ENCODE measurements around the gene C1orf35. TPM values are rescaled to one million over a fixed set of nuclear protein-coding genes. Genes with fewer than 3 reads are reported as not detected.

Gene C1orf35
- total RNA-seq, 1 experiment from 2014 or later = 63.3 TPM

DNA sequence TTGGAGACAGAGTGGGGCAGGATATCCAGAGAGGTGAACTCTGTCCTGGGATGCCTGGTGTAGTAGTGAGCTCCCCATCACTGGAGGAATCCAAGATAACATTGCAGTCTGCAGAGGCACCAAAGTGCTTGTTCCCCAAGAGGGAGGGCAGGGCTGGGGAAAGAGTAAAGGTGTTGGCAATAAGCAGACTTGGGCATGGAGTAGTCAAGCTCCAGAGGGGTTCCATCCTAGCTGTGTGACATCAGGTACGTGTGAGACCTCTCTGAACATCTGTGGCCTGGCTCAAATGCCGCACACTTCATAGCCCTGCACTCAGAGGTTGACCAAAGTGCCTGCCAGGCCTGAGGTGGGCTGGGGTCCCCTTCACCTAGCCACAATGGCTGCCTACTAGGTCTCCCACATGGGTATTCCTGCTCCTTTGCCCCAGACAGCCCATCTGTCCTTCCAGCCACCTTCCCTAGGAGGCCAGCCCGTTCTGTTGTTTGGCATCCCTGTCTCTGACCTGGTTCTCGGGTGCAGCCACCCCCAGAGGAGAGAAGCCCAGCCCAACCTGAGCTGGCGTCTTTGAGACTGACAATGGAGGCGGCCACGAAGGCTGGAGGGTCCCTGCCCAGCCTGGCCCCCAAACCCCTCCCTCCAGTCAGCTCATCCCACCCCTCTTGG lies 23.4 kb downstream of the C1orf35 start:
- H3K79me2 ChIP-seq (ENCODE audit: low read length) = peaks cover 57% of the 10 kb centered on the region
- POLR2A ChIA-PET (ENCODE audit: unreplicated experiment) = no interaction called here
- CTCF ChIA-PET = no interaction called here

DNA sequence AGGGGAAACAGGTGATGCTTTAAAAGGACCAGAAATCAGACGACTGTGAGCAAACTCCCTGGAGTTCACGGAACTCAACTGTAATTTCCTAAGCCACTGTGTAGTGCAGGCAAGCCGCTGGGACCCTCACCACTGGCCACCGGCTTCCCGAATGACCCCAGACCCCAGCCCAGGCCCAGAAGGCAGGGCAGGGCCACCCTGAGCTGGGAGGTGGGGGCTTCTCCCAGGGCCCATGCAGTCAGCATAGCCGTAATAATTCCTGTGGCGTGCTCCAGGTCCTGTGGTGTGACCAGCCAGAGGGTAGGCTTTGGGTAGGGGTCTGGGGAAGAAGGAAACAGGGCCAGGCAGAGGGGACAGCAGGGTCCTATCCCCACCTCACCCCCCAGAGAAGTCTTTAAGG lies 24.1 kb downstream of the C1orf35 start:
- ATAC-seq = no peak
- H4K20me1 ChIP-seq (ENCODE audit: low read length) = peaks cover 11% of the 10 kb centered on the region
- intact Hi-C loops (cut with micrococcal nuclease) = no loop called here

More for the DNA sequence above, 23.4 kb downstream of the C1orf35 start:
- H3K27ac ChIP-seq (ENCODE audit: low read length) = no peak overlapping the region
- no TSS peak for BruUV-seq (replicated peaks)
- H3K9me3 ChIP-seq (ENCODE audit: low read length) = no peaks in the 10 kb centered on the region
- intact Hi-C loops (cut with micrococcal nuclease) = loop anchor here (10.0 kb wide), 1 partner anchor 315 kb away; no protein-coding TSS in a partner anchor
- H3K27me3 ChIP-seq (ENCODE audit: low read length) = no peaks in the 10 kb centered on the region
- H4K20me1 ChIP-seq (ENCODE audit: low read length) = peaks cover 18% of the 10 kb centered on the region
- DNase-seq (no peak), ATAC-seq (no peak)
- H2AFZ ChIP-seq (ENCODE audit: low read length) = no peak overlapping the region
- H3K9ac ChIP-seq (ENCODE audit: low read length) = no peak overlapping the region
- TF ChIP-seq EZH2phosphoT487 (IDR thresholded peaks at IDR 0.05; ENCODE audit: borderline replicate concordance, low read length) (no peak), EZH2 (IDR thresholded peaks at IDR 0.05; ENCODE audit: low read length, unreplicated experiment) (no peak)
- TF ChIP-seq, protein P1, sequence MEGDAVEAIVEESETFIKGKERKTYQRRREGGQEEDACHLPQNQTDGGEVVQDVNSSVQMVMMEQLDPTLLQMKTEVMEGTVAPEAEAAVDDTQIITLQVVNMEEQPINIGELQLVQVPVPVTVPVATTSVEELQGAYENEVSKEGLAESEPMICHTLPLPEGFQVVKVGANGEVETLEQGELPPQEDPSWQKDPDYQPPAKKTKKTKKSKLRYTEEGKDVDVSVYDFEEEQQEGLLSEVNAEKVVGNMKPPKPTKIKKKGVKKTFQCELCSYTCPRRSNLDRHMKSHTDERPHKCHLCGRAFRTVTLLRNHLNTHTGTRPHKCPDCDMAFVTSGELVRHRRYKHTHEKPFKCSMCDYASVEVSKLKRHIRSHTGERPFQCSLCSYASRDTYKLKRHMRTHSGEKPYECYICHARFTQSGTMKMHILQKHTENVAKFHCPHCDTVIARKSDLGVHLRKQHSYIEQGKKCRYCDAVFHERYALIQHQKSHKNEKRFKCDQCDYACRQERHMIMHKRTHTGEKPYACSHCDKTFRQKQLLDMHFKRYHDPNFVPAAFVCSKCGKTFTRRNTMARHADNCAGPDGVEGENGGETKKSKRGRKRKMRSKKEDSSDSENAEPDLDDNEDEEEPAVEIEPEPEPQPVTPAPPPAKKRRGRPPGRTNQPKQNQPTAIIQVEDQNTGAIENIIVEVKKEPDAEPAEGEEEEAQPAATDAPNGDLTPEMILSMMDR (conservative IDR thresholded peaks at IDR 0.05; ENCODE audit: low read depth, low read length) = no peak
- H3K9me2 ChIP-seq (replicated peaks; ENCODE audit: low read length) = no peaks in the 10 kb centered on the region
- H3K4me3 ChIP-seq (ENCODE audit: low read length) = no peak overlapping the region
- H3K4me2 ChIP-seq (ENCODE audit: low read length) = no peak overlapping the region
- H3K36me3 ChIP-seq (ENCODE audit: low read depth, low read length) = peaks cover 9% of the 10 kb centered on the region; the same call in 1 of the 2 replicates
- peaks cover 11% of the 10 kb centered on the region for H3K4me1 ChIP-seq (ENCODE audit: insufficient read depth, low read length)
- no peaks in the 10 kb centered on the region for H3F3A ChIP-seq (ENCODE audit: low read length, unreplicated experiment)

More for the DNA sequence above, 24.1 kb downstream of the C1orf35 start:
- H3K79me2 ChIP-seq (ENCODE audit: low read length) = peaks cover 50% of the 10 kb centered on the region
- no peak overlapping the region for H3K4me2 ChIP-seq (ENCODE audit: low read length)
- TF ChIP-seq EZH2phosphoT487 (IDR thresholded peaks at IDR 0.05; ENCODE audit: borderline replicate concordance, low read length) (no peak), EZH2 (IDR thresholded peaks at IDR 0.05; ENCODE audit: low read length, unreplicated experiment) (no peak)
- TF ChIP-seq, protein P1 (conservative IDR thresholded peaks at IDR 0.05; ENCODE audit: low read depth, low read length) = no peak
- DNase-seq = no peak
- no peak overlapping the region for H3K9ac ChIP-seq (ENCODE audit: low read length)
- no peak overlapping the region for H3K27ac ChIP-seq (ENCODE audit: low read length)
- no peaks in the 10 kb centered on the region for H3K9me2 ChIP-seq (replicated peaks; ENCODE audit: low read length)
- ChIA-PET CTCF (no interaction called here), POLR2A (ENCODE audit: unreplicated experiment) (no interaction called here)
- peaks cover 7% of the 10 kb centered on the region; the same call in 1 of the 2 replicates for H3K4me1 ChIP-seq (ENCODE audit: insufficient read depth, low read length)
- H3K36me3 ChIP-seq (ENCODE audit: low read depth, low read length) = 0 out of 2 replicates have a peak, but pooled peaks cover 7% of the 10 kb centered on the region
- BruUV-seq (replicated peaks) = no TSS peak
- H3K27me3 ChIP-seq (ENCODE audit: low read length) = no peaks in the 10 kb centered on the region
- H3K4me3 ChIP-seq (ENCODE audit: low read length) = no peak overlapping the region
- no peaks in the 10 kb centered on the region for H3K9me3 ChIP-seq (ENCODE audit: low read length)
- no peaks in the 10 kb centered on the region for H3F3A ChIP-seq (ENCODE audit: low read length, unreplicated experiment)
- H2AFZ ChIP-seq (ENCODE audit: low read length) = no peak overlapping the region

All from PC-3 (cell line).